Fibroblast of skin of back (primary cell): ENCODE measurements around the gene IFNA13. TPM values are rescaled to one million over a fixed set of nuclear protein-coding genes. Genes with fewer than 3 reads are reported as not detected.
"Not testable (repeated sequence)": the region's sequence is repeated elsewhere in the genome, so short reads cannot be mapped to it uniquely, and the experiment has no call there.

ENCODE experiments used
- DNase-seq: peaks from one replicate; pipeline ENCODE4 v3.0.0-alpha.2; 2013
- polyA plus RNA-seq, 2 experiments: library from polyadenylated mRNA; unstranded; fragments of 120-200 nt; gene quantifications; one replicate each; pipeline ENCODE4 v1.2.1, GENCODE V29; 2013; ENCODE audit not compliant: insufficient read length in 2 of 2

The IFNA13 gene
- polyA plus RNA-seq (2013, experiment 1 of 2; ENCODE audit: insufficient read length): not detected
- not detected for polyA plus RNA-seq (2013, experiment 2 of 2; ENCODE audit: insufficient read length)

GRCh38 chr9:21367957-21368356, at the start of gene IFNA13:
IFNA13 (minus strand) TSS chr9:21368057; CDS start chr9:21368010, 47 bp downstream.
- no peak for DNase-seq

- no peak for DNase-seq
Observed at GRCh38 chr9:21415493-21416267, 47.8 kb upstream of the IFNA13 start.

- no peak for DNase-seq
Observed at GRCh38 chr9:21414220-21414940, 46.5 kb upstream of the IFNA13 start.

- no peak for DNase-seq
Observed at GRCh38 chr9:21413624-21414023, 45.8 kb upstream of the IFNA13 start.

GRCh38 chr9:21413151-21413550, 45.3 kb upstream of the IFNA13 start:
- no peak for DNase-seq

GRCh38 chr9:21412107-21412506, 44.2 kb upstream of the IFNA13 start:
- DNase-seq: no peak

GRCh38 chr9:21408817-21409216, 41.0 kb upstream of the IFNA13 start, which contains the start of gene IFNA8:
IFNA8 (plus strand) TSS chr9:21409117; CDS start chr9:21409177, 60 bp downstream.
- DNase-seq: no peak

GRCh38 chr9:21404146-21404545, 36.3 kb upstream of the IFNA13 start:
- DNase-seq: peak; percentile 13

GRCh38 chr9:21402386-21403251, 34.8 kb upstream of the IFNA13 start:
- no peak for DNase-seq

- no peak for DNase-seq
Observed at GRCh38 chr9:21399956-21400355, 32.1 kb upstream of the IFNA13 start.

GRCh38 chr9:21398955-21399489, 31.2 kb upstream of the IFNA13 start:
- no peak for DNase-seq

GRCh38 chr9:21395778-21396717, 28.2 kb upstream of the IFNA13 start:
- peak; percentile 25 for DNase-seq

- DNase-seq: peak; percentile 11
Observed at GRCh38 chr9:21392270-21392669, 24.4 kb upstream of the IFNA13 start.

GRCh38 chr9:21385131-21385670, 17.3 kb upstream of the IFNA13 start, which contains the start of gene IFNA2:
IFNA2 (minus strand) TSS chr9:21385398; CDS start chr9:21385329, 69 bp downstream.
- no peak for DNase-seq

- DNase-seq: no peak
Observed at GRCh38 chr9:21383627-21384026, 15.8 kb upstream of the IFNA13 start.

- DNase-seq: peak; percentile 10
Observed at GRCh38 chr9:21381448-21382339, 13.8 kb upstream of the IFNA13 start.

GRCh38 chr9:21371467-21371866, 3.6 kb upstream of the IFNA13 start:
- not testable (repeated sequence) for DNase-seq

GRCh38 chr9:21367169-21367568, 688 bp downstream of the IFNA13 start:
- not testable (repeated sequence) for DNase-seq

- DNase-seq: no peak
Observed at GRCh38 chr9:21362287-21362686, 5.6 kb downstream of the IFNA13 start.
